Measurements from ENCODE around the gene ITGB4. TPM values are rescaled to one million over a fixed set of nuclear protein-coding genes. Genes with fewer than 3 reads are reported as not detected.
A peak's percentile ranks its signal among the peaks of the same experiment; 100 is the strongest.

The ITGB4 gene
- total and polyA plus RNA-seq, 2 of the 13 experiments (the other 11 are each of a cell fraction or from before 2014, with no cell fraction given) = 6.9 to 14.5 TPM

GRCh38 chr17:75779250-75779986, 58.2 kb downstream of the ITGB4 start (continued):
- TF ChIP-seq HDAC2 (CRISPR knock-in tag; IDR thresholded peaks at IDR 0.05) = peak; percentile 79
- no peak for TF ChIP-seq ELK4 (CRISPR knock-in tag; IDR thresholded peaks at IDR 0.05; ENCODE audit: borderline replicate concordance)
- TF ChIP-seq E2F1 (CRISPR knock-in tag; IDR thresholded peaks at IDR 0.05) = peak; percentile 42; the same call in 1 of the 2 replicates
- peak; percentile 77; the same call in 1 of the 2 replicates for TF ChIP-seq SNRNP70 (IDR thresholded peaks at IDR 0.05; ENCODE audit: low read depth, low read length)
- peak; percentile 100 for TF ChIP-seq POLR2A (IDR thresholded peaks at IDR 0.05; ENCODE audit: insufficient read depth in 1 of 2, low read depth in 2 of 2, low read length in 2 of 2)
- peak; percentile 76 for TF ChIP-seq MEIS1 (CRISPR knock-in tag; IDR thresholded peaks at IDR 0.05; ENCODE audit: borderline replicate concordance)
- TF ChIP-seq ZNF343 (CRISPR knock-in tag; IDR thresholded peaks at IDR 0.05) = no peak; the same call in 1 of the 2 replicates
- TF ChIP-seq ZIK1 (CRISPR knock-in tag; IDR thresholded peaks at IDR 0.05; ENCODE audit: borderline replicate concordance, low read depth) = peak; percentile 92; the same call in 1 of the 2 replicates
- no peak for TF ChIP-seq TIGD3 (CRISPR knock-in tag; IDR thresholded peaks at IDR 0.05; ENCODE audit: borderline replicate concordance)
- peak; percentile 95 for TF ChIP-seq ZNF235 (CRISPR knock-in tag; IDR thresholded peaks at IDR 0.05; ENCODE audit: borderline replicate concordance)
- peak; percentile 84; the same call in 1 of the 2 replicates for TF ChIP-seq ZNF256 (CRISPR knock-in tag; conservative IDR thresholded peaks at IDR 0.05)
- TF ChIP-seq ZBTB21 (CRISPR knock-in tag; IDR thresholded peaks at IDR 0.05) = peak; percentile 68
- TF ChIP-seq ZNF674 (CRISPR knock-in tag; IDR thresholded peaks at IDR 0.05; ENCODE audit: low read depth) = peak; percentile 92; the same call in 1 of the 2 replicates
- peak; percentile 79; the same call in 1 of the 2 replicates for TF ChIP-seq ZNF205 (CRISPR knock-in tag; IDR thresholded peaks at IDR 0.05)
- peak; percentile 64 for TF ChIP-seq TFE3 (CRISPR knock-in tag; IDR thresholded peaks at IDR 0.05)
- TF ChIP-seq IKZF4 (CRISPR knock-in tag; IDR thresholded peaks at IDR 0.05; ENCODE audit: borderline replicate concordance, low read depth, not compliant biosample characterization) = peak; percentile 87
- peak; percentile 66; the same call in 1 of the 2 replicates for TF ChIP-seq DMTF1 (CRISPR knock-in tag; IDR thresholded peaks at IDR 0.05)
